ENCODE measurements around the gene NANOS3.

NANOS3 gene

GRCh38 chr19:13883516-13884064, 6.7 kb downstream of the NANOS3 start:
- TF ChIP-seq TAF1 (IDR thresholded peaks at IDR 0.05; ENCODE audit: borderline replicate concordance, insufficient read depth, low read length) (no peak), REST (IDR thresholded peaks at IDR 0.05; ENCODE audit: insufficient read depth in 1 of 2, low read depth in 2 of 2, low read length in 2 of 2) (no peak), POLR2AphosphoS5 (IDR thresholded peaks at IDR 0.05; ENCODE audit: low read depth, low read length) (no peak), SIN3A (IDR thresholded peaks at IDR 0.05; ENCODE audit: borderline replicate concordance, insufficient read depth, low read length) (no peak), FOXP2 (optimal IDR thresholded peaks at IDR 0.05; ENCODE audit: borderline replicate concordance, extremely low read depth, extremely low read length, insufficient read depth) (no peak)

GRCh38 chr19:13884726-13885591, 8.0 kb downstream of the NANOS3 start:
- no peak for TF ChIP-seq FOXP2 (optimal IDR thresholded peaks at IDR 0.05; ENCODE audit: borderline replicate concordance, extremely low read depth, extremely low read length, insufficient read depth)
- no peak for TF ChIP-seq POLR2AphosphoS5 (IDR thresholded peaks at IDR 0.05; ENCODE audit: low read depth, low read length)
- no peak for TF ChIP-seq TAF1 (IDR thresholded peaks at IDR 0.05; ENCODE audit: borderline replicate concordance, insufficient read depth, low read length)
- no peak for TF ChIP-seq REST (IDR thresholded peaks at IDR 0.05; ENCODE audit: insufficient read depth in 1 of 2, low read depth in 2 of 2, low read length in 2 of 2)
- no peak for TF ChIP-seq SIN3A (IDR thresholded peaks at IDR 0.05; ENCODE audit: borderline replicate concordance, insufficient read depth, low read length)

- TF ChIP-seq SIN3A (IDR thresholded peaks at IDR 0.05; ENCODE audit: borderline replicate concordance, insufficient read depth, low read length) (no peak), REST (IDR thresholded peaks at IDR 0.05; ENCODE audit: insufficient read depth in 1 of 2, low read depth in 2 of 2, low read length in 2 of 2) (no peak), TAF1 (IDR thresholded peaks at IDR 0.05; ENCODE audit: borderline replicate concordance, insufficient read depth, low read length) (no peak), POLR2AphosphoS5 (IDR thresholded peaks at IDR 0.05; ENCODE audit: low read depth, low read length) (no peak), FOXP2 (optimal IDR thresholded peaks at IDR 0.05; ENCODE audit: borderline replicate concordance, extremely low read depth, extremely low read length, insufficient read depth) (no peak)
These were observed 9.0 kb downstream of the NANOS3 start for GRCh38 chr19:13885826-13886365.

- TF ChIP-seq TAF1 (IDR thresholded peaks at IDR 0.05; ENCODE audit: borderline replicate concordance, insufficient read depth, low read length) (no peak), REST (IDR thresholded peaks at IDR 0.05; ENCODE audit: insufficient read depth in 1 of 2, low read depth in 2 of 2, low read length in 2 of 2) (no peak), POLR2AphosphoS5 (IDR thresholded peaks at IDR 0.05; ENCODE audit: low read depth, low read length) (no peak), SIN3A (IDR thresholded peaks at IDR 0.05; ENCODE audit: borderline replicate concordance, insufficient read depth, low read length) (no peak), FOXP2 (optimal IDR thresholded peaks at IDR 0.05; ENCODE audit: borderline replicate concordance, extremely low read depth, extremely low read length, insufficient read depth) (no peak)
These were observed 10.1 kb downstream of the NANOS3 start for GRCh38 chr19:13887018-13887436.
